H9 (cell line): Measurements from ENCODE around the gene MRM2. TPM values are rescaled to one million over a fixed set of nuclear protein-coding genes. Genes with fewer than 3 reads are reported as not detected.

ENCODE experiments used
- DNase-seq: peaks from one replicate; pipeline ENCODE4 v3.0.0-alpha.2; 2017
- H2AFZ ChIP-seq: one replicate; pipeline ENCODE4 v1.6.1; 2013; ENCODE audit warnings: mild to moderate bottlenecking, low read length, control low read depth, moderate library complexity
- H2AK5ac ChIP-seq: 2 replicates; pipeline ENCODE4 v1.6.1; 2013; ENCODE audit warnings: low read length, control low read depth, mixed read lengths; ENCODE audit not compliant: insufficient read length
- H2BK120ac ChIP-seq: one replicate; pipeline ENCODE4 v1.6.1; 2013; ENCODE audit warnings: low read depth, mild to moderate bottlenecking, low read length, control low read depth, inconsistent platforms; ENCODE audit not compliant: poor library complexity, severe bottlenecking
- H2BK12ac ChIP-seq: 2 replicates; pipeline ENCODE4 v1.6.1; 2013; ENCODE audit warnings: low read length, control low read depth, mixed read lengths, low read depth; ENCODE audit not compliant: insufficient read length
- H2BK15ac ChIP-seq: 2 replicates; pipeline ENCODE4 v1.6.1; 2013; ENCODE audit warnings: low read depth, low read length, control low read depth
- H2BK20ac ChIP-seq: one replicate; pipeline ENCODE4 v1.6.1; 2013; ENCODE audit warnings: low read depth, mild to moderate bottlenecking, low read length, control low read depth, inconsistent platforms; ENCODE audit not compliant: poor library complexity, severe bottlenecking
- H2BK5ac ChIP-seq: 2 replicates; pipeline ENCODE4 v1.6.1; 2013; ENCODE audit warnings: low read length, control low read depth, mixed read lengths; ENCODE audit not compliant: insufficient read length
- H3K14ac ChIP-seq: 2 replicates; pipeline ENCODE4 v1.6.1; 2013; ENCODE audit warnings: low read length, control low read depth; ENCODE audit not compliant: insufficient read depth
- H3K18ac ChIP-seq: 2 replicates; pipeline ENCODE4 v1.6.1; 2013; ENCODE audit warnings: low read depth, mild to moderate bottlenecking, mixed read lengths, low read length, control low read depth; ENCODE audit not compliant: insufficient read length
- H3K23ac ChIP-seq: 2 replicates; pipeline ENCODE4 v1.6.1; 2013; ENCODE audit warnings: low read length, control low read depth, mixed read lengths, low read depth; ENCODE audit not compliant: insufficient read length
- H3K23me2 ChIP-seq: 2 replicates; pipeline ENCODE4 v1.6.1; 2013; ENCODE audit warnings: low read depth, mild to moderate bottlenecking, mixed read lengths, low read length, control low read depth; ENCODE audit not compliant: insufficient read length, poor library complexity, severe bottlenecking
- H3K27ac ChIP-seq: 2 replicates; pipeline ENCODE4 v1.5.1; 2013; ENCODE audit warnings: low read length, control low read depth, mixed read lengths, low read depth; ENCODE audit not compliant: insufficient read length
- H3K27me3 ChIP-seq: 2 replicates; pipeline ENCODE4 v1.6.1; 2013; ENCODE audit warnings: low read length, control low read depth, inconsistent platforms; ENCODE audit not compliant: insufficient read depth
- H3K4ac ChIP-seq: 2 replicates; pipeline ENCODE4 v1.6.1; 2013; ENCODE audit warnings: low read depth, mild to moderate bottlenecking, control low read depth, inconsistent platforms, low read length, moderate library complexity
- H3K4me1 ChIP-seq: 2 replicates; pipeline ENCODE4 v1.6.1; 2013; ENCODE audit warnings: low read length, control low read depth, inconsistent platforms; ENCODE audit not compliant: insufficient read depth
- H3K4me2 ChIP-seq: 2 replicates; pipeline ENCODE4 v1.6.1; 2013; ENCODE audit warnings: low read length, control low read depth, mixed read lengths; ENCODE audit not compliant: insufficient read length, insufficient read depth
- H3K56ac ChIP-seq: 2 replicates; pipeline ENCODE4 v1.6.1; 2013; ENCODE audit warnings: low read depth, mild to moderate bottlenecking, mixed read lengths, low read length, control low read depth; ENCODE audit not compliant: insufficient read length
- H3K79me1 ChIP-seq: 2 replicates; pipeline ENCODE4 v1.6.1; 2013; ENCODE audit warnings: low read depth, mild to moderate bottlenecking, moderate library complexity, low read length, control low read depth, inconsistent platforms; ENCODE audit not compliant: insufficient read depth, poor library complexity, severe bottlenecking
- H3K79me2 ChIP-seq: 2 replicates; pipeline ENCODE4 v1.6.1; 2013; ENCODE audit warnings: low read length, control low read depth, inconsistent platforms; ENCODE audit not compliant: insufficient read depth
- H3K9ac ChIP-seq: 2 replicates; pipeline ENCODE4 v1.6.1; 2013; ENCODE audit warnings: low read length, control low read depth, mixed read lengths; ENCODE audit not compliant: insufficient read length; ENCODE audit errors: extremely low read depth
- H3K9me3 ChIP-seq: one replicate; pipeline ENCODE4 v1.6.1; 2013; ENCODE audit warnings: low read depth, low read length, inconsistent platforms; ENCODE audit not compliant: control insufficient read depth
- H3T11ph ChIP-seq: one replicate; pipeline ENCODE4 v1.6.1; 2013; ENCODE audit warnings: mild to moderate bottlenecking, low read length, control low read depth, inconsistent platforms
- H4K20me1 ChIP-seq: one replicate; pipeline ENCODE4 v1.6.1; 2013; ENCODE audit not compliant: control insufficient read depth, insufficient read length, insufficient read depth
- H4K5ac ChIP-seq: 2 replicates; pipeline ENCODE4 v1.6.1; 2013; ENCODE audit warnings: low read depth, mild to moderate bottlenecking, mixed read lengths, low read length, control low read depth; ENCODE audit not compliant: insufficient read length
- H4K8ac ChIP-seq: replicated peaks from 2 replicates; pipeline ENCODE4 v1.6.1; 2013; ENCODE audit warnings: low read length, control low read depth, mixed read lengths, low read depth; ENCODE audit not compliant: insufficient read length
- H4K91ac ChIP-seq: 2 replicates; pipeline ENCODE4 v1.6.1; 2013; ENCODE audit warnings: low read depth, mild to moderate bottlenecking, moderate library complexity, mixed read lengths, low read length, control low read depth; ENCODE audit not compliant: insufficient read length
- H3K27ac Mint-ChIP-seq, 3 experiments: 2 replicates in 2 of 3; 3 replicates in 1 of 3; pipeline ENCODE4 v1.8.0; 2020 to 2021; ENCODE audit warnings: mixed read lengths in 3 of 3, mild to moderate bottlenecking in 1 of 3, moderate library complexity in 1 of 3
- H3K27me3 Mint-ChIP-seq: 2 replicates; pipeline ENCODE4 v1.8.0; 2021; ENCODE audit warnings: low read depth, mild to moderate bottlenecking, moderate library complexity, mixed read lengths
- H3K36me3 Mint-ChIP-seq, 3 experiments: 2 replicates in 2 of 3; 3 replicates in 1 of 3; pipeline ENCODE4 v1.8.0; 2020 to 2021; ENCODE audit warnings: low read depth in 3 of 3, mixed read lengths in 3 of 3; ENCODE audit not compliant: insufficient read depth in 1 of 3
- H3K4me1 Mint-ChIP-seq, 2 experiments: 2 replicates each; pipeline ENCODE4 v1.8.0; 2020; ENCODE audit warnings: mixed read lengths in 2 of 2
- H3K4me3 Mint-ChIP-seq, 2 experiments: 2 replicates in 1 of 2; 3 replicates in 1 of 2; pipeline ENCODE4 v1.8.0; 2020 to 2021; ENCODE audit warnings: mild to moderate bottlenecking in 2 of 2, mixed read lengths in 2 of 2, moderate library complexity in 1 of 2
- H3K9me3 Mint-ChIP-seq, 2 experiments: 2 replicates in 1 of 2; 3 replicates in 1 of 2; pipeline ENCODE4 v1.8.0; 2020; ENCODE audit warnings: mild to moderate bottlenecking in 2 of 2, mixed read lengths in 2 of 2, moderate library complexity in 1 of 2
- CTCF ChIP-seq: fragments of 200-600 bp; sonication (generic); conservative IDR thresholded peaks from 3 replicates; pipeline ENCODE4 v1.8.0; 2021; ENCODE audit warnings: antibody characterized with exemption, mild to moderate bottlenecking
- WGBS: extraction: QIAGEN DNeasy Blood & Tissue Kit; methylation state at CpG from one replicate; pipeline ENCODE4 v1.1.7; 2013; ENCODE audit warnings: missing lambda C conversion rate, low lambda C conversion rate, mixed read lengths; ENCODE audit not compliant: insufficient read length; ENCODE audit errors: extremely low coverage; 5-methylcytosine and 5-hydroxymethylcytosine counted together
- total RNA-seq: library from RNA; stranded (reverse); gene quantifications from 2 replicates; pipeline ENCODE4 v1.2.1, GENCODE V29; 2021

MRM2 gene
- total RNA-seq, 1 experiment from 2014 or later, result 59.0 TPM

- Histone ChIP-seq H4K5ac (no peak overlapping the region), H3K14ac (no peak overlapping the region), H4K8ac (no peak overlapping the region), H3K4me2 (peak overlapping the region; percentile 79), H2BK120ac (no peak overlapping the region), H3T11ph (no peak overlapping the region), H2BK5ac (no peak overlapping the region), H3K23ac (no peak overlapping the region), H3K4me1 (no peaks in the 10 kb centered on the region; the same call in 1 of the 2 replicates), H3K27ac (no peak overlapping the region), H2AFZ (no peak overlapping the region), H3K27me3 (no peaks in the 10 kb centered on the region), H2BK20ac (no peak overlapping the region), H4K91ac (no peak overlapping the region), H2BK15ac (no peak overlapping the region), H2AK5ac (no peak overlapping the region), H4K20me1 (no peaks in the 10 kb centered on the region), H2BK12ac (no peak overlapping the region), H3K79me1 (no peaks in the 10 kb centered on the region), H3K56ac (no peak overlapping the region), H3K79me2 (peaks cover 6% of the 10 kb centered on the region; the same call in 1 of the 2 replicates), H3K23me2 (peaks cover 7% of the 10 kb centered on the region), H3K9me3 (no peaks in the 10 kb centered on the region), H3K4ac (no peak overlapping the region), H3K9ac (no peak overlapping the region), H3K18ac (no peak overlapping the region)
- Mint-ChIP-seq H3K36me3 (peaks cover 11 to 35% (median 24%) of the 10 kb centered on the region in 3 experiments), H3K9me3 (no peaks in the 10 kb centered on the region), H3K4me3 (peak overlapping the region; percentile 92 to 96), H3K4me1 (peaks cover 11 to 18% of the 10 kb centered on the region in 2 experiments), H3K27ac (0 out of 7 replicates have a peak overlapping the region, but pooled peaks of 1 of the 3 experiments have one; percentile 40), H3K27me3 (no peaks in the 10 kb centered on the region; the same call in 1 of the 2 replicates)
- DNase-seq, result no peak
- TF ChIP-seq CTCF, result no peak
- no CpG with 5 or more reads among the region's 12 CpGs for WGBS
Measured at GRCh38 chr7:2243458-2243857, 1.5 kb upstream of the MRM2 start.
